ENCODE measurements around the gene LHX6.

LHX6 gene

GRCh38 chr9:122258886-122259415, 30.2 kb upstream of the LHX6 start:
- no peak for DNase-seq (ENCODE audit: low read depth in 1 of 2, low spot score in 1 of 2)
- TF ChIP-seq CTCF (IDR thresholded peaks at IDR 0.05; ENCODE audit: insufficient read depth, low read length) (no peak), SPI1 (IDR thresholded peaks at IDR 0.05; ENCODE audit: borderline replicate concordance, low read depth) (no peak), REST (IDR thresholded peaks at IDR 0.05; ENCODE audit: insufficient replicate concordance, low read depth) (no peak), GABPA (IDR thresholded peaks at IDR 0.05; ENCODE audit: low read depth) (no peak), POLR2AphosphoS5 (IDR thresholded peaks at IDR 0.05; ENCODE audit: low read depth) (no peak)
- H3K27ac ChIP-seq (replicated peaks): no peak overlapping the region
- H3K27me3 ChIP-seq (ENCODE audit: insufficient read depth, poor library complexity, severe bottlenecking): no peaks in the 10 kb centered on the region
- H3K4me3 ChIP-seq (replicated peaks; ENCODE audit: insufficient read depth, low read length): no peak overlapping the region

GRCh38 chr9:122256206-122256605, 27.4 kb upstream of the LHX6 start:
- Histone ChIP-seq H3K4me3 (replicated peaks; ENCODE audit: insufficient read depth, low read length) (no peak overlapping the region), H3K27ac (replicated peaks) (no peak overlapping the region), H3K27me3 (ENCODE audit: insufficient read depth, poor library complexity, severe bottlenecking) (no peaks in the 10 kb centered on the region)
- no peak for DNase-seq (ENCODE audit: low read depth in 1 of 2, low spot score in 1 of 2)
- no peak for TF ChIP-seq CTCF (IDR thresholded peaks at IDR 0.05; ENCODE audit: insufficient read depth, low read length)
- no peak for TF ChIP-seq REST (IDR thresholded peaks at IDR 0.05; ENCODE audit: insufficient replicate concordance, low read depth)
- no peak for TF ChIP-seq SPI1 (IDR thresholded peaks at IDR 0.05; ENCODE audit: borderline replicate concordance, low read depth)
- TF ChIP-seq GABPA (IDR thresholded peaks at IDR 0.05; ENCODE audit: low read depth): no peak
- no peak for TF ChIP-seq POLR2AphosphoS5 (IDR thresholded peaks at IDR 0.05; ENCODE audit: low read depth)

GRCh38 chr9:122254761-122255160, 26.0 kb upstream of the LHX6 start:
- TF ChIP-seq SPI1 (IDR thresholded peaks at IDR 0.05; ENCODE audit: borderline replicate concordance, low read depth) (no peak), REST (IDR thresholded peaks at IDR 0.05; ENCODE audit: insufficient replicate concordance, low read depth) (no peak), GABPA (IDR thresholded peaks at IDR 0.05; ENCODE audit: low read depth) (no peak), POLR2AphosphoS5 (IDR thresholded peaks at IDR 0.05; ENCODE audit: low read depth) (no peak), CTCF (IDR thresholded peaks at IDR 0.05; ENCODE audit: insufficient read depth, low read length) (no peak)
- no peak for DNase-seq (ENCODE audit: low read depth in 1 of 2, low spot score in 1 of 2)
- no peaks in the 10 kb centered on the region for H3K27me3 ChIP-seq (ENCODE audit: insufficient read depth, poor library complexity, severe bottlenecking)
- no peak overlapping the region for H3K4me3 ChIP-seq (replicated peaks; ENCODE audit: insufficient read depth, low read length)
- H3K27ac ChIP-seq (replicated peaks): no peak overlapping the region
